T-helper 1 cell treated with Interleukin-12 subunit alpha and Interleukin-12 subunit beta and Interleukin-4 antibody, amounts not matched to agents 30 μg/mL and 1 μg/mL, for 36 hours (primary cell): ENCODE results near the gene SHC2.

Experiments used
- H3K27ac Mint-ChIP-seq: one replicate; pipeline ENCODE4 v1.8.0; 2021; ENCODE audit warnings: mild to moderate bottlenecking, mixed read lengths
- H3K27me3 Mint-ChIP-seq: one replicate; pipeline ENCODE4 v1.8.0; 2021; ENCODE audit warnings: low read depth, mixed read lengths
- H3K36me3 Mint-ChIP-seq: one replicate; pipeline ENCODE4 v1.8.0; 2021; ENCODE audit warnings: low read depth, mixed read lengths
- H3K4me1 Mint-ChIP-seq: one replicate; pipeline ENCODE4 v1.8.0; 2021; ENCODE audit warnings: low read depth, mixed read lengths
- H3K4me3 Mint-ChIP-seq: one replicate; pipeline ENCODE4 v1.8.0; 2021; ENCODE audit warnings: mild to moderate bottlenecking, moderate library complexity, mixed read lengths
- H3K9me3 Mint-ChIP-seq: one replicate; pipeline ENCODE4 v1.8.0; 2021; ENCODE audit warnings: mixed read lengths

Gene SHC2

GRCh38 chr19:495402-496111 lies 34.7 kb upstream of the SHC2 start:
- Mint-ChIP-seq H3K4me1 (peaks cover 5% of the 10 kb centered on the region), H3K27me3 (peaks cover 28% of the 10 kb centered on the region)

DNA sequence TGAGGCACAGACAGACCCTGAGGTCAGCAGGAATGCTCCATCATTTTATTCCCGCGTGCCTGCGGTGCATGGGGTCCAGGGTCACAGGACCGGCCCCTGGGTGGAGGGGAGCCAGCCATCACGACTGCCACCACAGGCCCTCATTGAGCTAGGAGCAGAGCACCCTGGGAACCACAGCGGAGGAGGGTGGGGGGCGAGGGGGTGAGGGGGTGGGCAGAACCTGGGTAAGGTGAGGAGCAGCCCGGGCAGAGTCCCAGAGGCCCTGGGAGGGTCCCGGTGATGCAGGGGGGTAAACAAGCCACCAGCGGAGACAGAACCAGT lies 34.2 kb upstream of the SHC2 start:
- Mint-ChIP-seq H3K36me3 (peaks cover 3% of the 10 kb centered on the region), H3K4me1 (peaks cover 5% of the 10 kb centered on the region), H3K4me3 (no peak overlapping the region), H3K27me3 (peaks cover 28% of the 10 kb centered on the region), H3K27ac (no peak overlapping the region), H3K9me3 (peaks cover 4% of the 10 kb centered on the region)

More at GRCh38 chr19:495402-496111, 34.7 kb upstream of the SHC2 start:
- Mint-ChIP-seq H3K27ac (no peak overlapping the region), H3K4me3 (no peak overlapping the region), H3K36me3 (peaks cover 3% of the 10 kb centered on the region), H3K9me3 (peaks cover 4% of the 10 kb centered on the region)

GRCh38 chr19:494171-495080 lies 33.6 kb upstream of the SHC2 start:
- Mint-ChIP-seq H3K4me3 (no peak overlapping the region), H3K27ac (no peak overlapping the region), H3K27me3 (peaks cover 24% of the 10 kb centered on the region), H3K4me1 (peaks cover 5% of the 10 kb centered on the region), H3K9me3 (peaks cover 4% of the 10 kb centered on the region), H3K36me3 (peaks cover 3% of the 10 kb centered on the region)

DNA sequence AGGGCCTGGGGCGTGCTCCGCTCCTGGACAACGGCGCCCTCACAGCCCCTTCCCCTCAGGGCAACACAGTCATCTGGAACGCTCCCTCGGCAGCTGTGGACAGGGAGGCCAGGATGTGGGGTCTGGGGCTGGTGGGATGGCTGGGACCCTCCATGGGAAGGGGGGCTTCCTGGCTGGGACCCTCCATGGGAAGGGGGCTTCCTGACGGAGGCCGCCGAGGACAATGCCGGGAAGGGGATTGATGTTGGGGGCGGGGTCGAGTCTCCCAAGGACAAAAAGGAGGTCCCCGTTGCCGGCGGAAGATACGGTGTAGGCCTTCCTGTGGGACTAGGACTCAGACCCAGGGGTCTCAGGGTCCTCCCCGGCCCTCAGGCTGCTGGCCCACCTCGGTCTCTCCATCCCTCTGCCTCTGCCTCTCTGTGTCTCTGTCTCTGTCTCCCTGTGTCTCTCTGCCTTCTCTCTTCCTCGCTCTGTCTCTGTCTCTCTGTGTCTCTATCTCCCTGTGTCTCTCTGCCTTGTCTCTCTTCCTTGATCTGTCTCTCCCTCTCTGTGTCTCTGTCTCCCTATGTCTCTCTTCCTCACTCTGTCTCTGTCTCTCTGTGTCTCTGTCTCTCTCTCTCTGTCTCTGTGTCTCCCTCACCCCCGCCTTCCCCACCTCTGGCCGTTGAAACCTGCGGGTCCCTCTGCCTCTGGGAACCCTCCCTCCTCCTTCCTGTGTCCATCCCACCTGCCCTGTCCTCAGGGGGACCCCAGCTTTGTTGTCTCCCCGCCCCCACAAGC lies 32.7 kb upstream of the SHC2 start:
- peaks cover 18% of the 10 kb centered on the region for H3K27me3 Mint-ChIP-seq
- no peak overlapping the region for H3K27ac Mint-ChIP-seq
- no peak overlapping the region for H3K4me3 Mint-ChIP-seq
- H3K36me3 Mint-ChIP-seq: peaks cover 3% of the 10 kb centered on the region
- H3K4me1 Mint-ChIP-seq: peaks cover 5% of the 10 kb centered on the region
- peaks cover 4% of the 10 kb centered on the region for H3K9me3 Mint-ChIP-seq

DNA sequence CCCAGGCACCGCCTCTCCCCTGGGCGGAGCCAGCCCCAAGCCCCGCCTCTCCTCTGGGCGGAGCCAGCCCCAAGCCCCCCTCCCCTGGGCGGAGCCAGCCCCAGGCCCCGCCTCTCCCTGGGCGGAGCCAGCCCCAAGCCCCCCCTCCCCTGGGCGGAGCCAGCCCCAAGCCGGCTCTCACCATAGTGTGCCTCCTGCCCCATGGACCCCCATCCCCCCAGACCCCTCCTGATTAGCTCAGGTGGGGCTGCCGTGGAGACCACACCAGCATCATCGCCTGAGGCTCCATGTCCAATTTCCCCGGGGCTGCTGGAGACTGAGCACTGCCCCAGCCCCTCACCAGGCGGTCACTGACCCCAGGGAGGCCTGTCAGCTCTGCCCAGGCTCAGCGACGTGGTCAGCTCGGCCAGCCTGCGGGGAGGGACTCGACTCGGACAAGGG lies 31.3 kb upstream of the SHC2 start:
- H3K27ac Mint-ChIP-seq: no peak overlapping the region
- peaks cover 9% of the 10 kb centered on the region for H3K4me1 Mint-ChIP-seq
- H3K36me3 Mint-ChIP-seq: peaks cover 3% of the 10 kb centered on the region
- no peak overlapping the region for H3K4me3 Mint-ChIP-seq
- H3K27me3 Mint-ChIP-seq: peaks cover 12% of the 10 kb centered on the region
- H3K9me3 Mint-ChIP-seq: peaks cover 4% of the 10 kb centered on the region

DNA sequence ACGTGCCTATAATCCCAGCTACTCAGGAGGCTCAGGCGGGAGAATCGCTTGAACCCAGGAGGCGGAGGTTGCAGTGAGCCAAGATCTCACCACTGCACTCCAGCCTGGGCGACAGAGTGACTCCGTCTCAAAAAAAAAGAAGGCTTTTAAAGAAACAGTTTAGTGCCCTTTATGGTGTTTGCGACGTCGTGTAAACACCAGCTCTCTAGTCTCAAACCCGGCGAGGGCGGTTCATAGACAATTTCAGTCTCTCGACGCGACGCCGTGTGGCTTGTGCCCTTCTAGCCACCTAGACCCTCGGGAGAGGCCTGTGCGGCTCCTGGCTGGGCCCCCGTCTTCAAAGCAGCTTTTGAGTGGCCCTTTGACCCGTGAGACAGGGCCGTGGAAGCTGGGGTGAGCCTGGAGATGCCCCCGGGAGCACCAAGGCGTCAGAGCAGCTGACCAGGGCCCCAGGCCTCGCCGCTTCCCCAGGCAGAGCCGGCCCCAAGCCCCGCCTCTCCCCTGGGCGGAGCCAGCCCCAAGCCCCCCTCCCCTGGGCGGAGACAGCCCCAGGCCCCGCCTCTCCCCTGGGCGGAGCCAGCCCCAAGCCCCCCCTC lies 30.4 kb upstream of the SHC2 start:
- no peak overlapping the region for H3K4me3 Mint-ChIP-seq
- no peak overlapping the region for H3K27ac Mint-ChIP-seq
- peaks cover 14% of the 10 kb centered on the region for H3K27me3 Mint-ChIP-seq
- peaks cover 9% of the 10 kb centered on the region for H3K4me1 Mint-ChIP-seq
- H3K36me3 Mint-ChIP-seq: peaks cover 3% of the 10 kb centered on the region
- H3K9me3 Mint-ChIP-seq: peaks cover 4% of the 10 kb centered on the region

DNA sequence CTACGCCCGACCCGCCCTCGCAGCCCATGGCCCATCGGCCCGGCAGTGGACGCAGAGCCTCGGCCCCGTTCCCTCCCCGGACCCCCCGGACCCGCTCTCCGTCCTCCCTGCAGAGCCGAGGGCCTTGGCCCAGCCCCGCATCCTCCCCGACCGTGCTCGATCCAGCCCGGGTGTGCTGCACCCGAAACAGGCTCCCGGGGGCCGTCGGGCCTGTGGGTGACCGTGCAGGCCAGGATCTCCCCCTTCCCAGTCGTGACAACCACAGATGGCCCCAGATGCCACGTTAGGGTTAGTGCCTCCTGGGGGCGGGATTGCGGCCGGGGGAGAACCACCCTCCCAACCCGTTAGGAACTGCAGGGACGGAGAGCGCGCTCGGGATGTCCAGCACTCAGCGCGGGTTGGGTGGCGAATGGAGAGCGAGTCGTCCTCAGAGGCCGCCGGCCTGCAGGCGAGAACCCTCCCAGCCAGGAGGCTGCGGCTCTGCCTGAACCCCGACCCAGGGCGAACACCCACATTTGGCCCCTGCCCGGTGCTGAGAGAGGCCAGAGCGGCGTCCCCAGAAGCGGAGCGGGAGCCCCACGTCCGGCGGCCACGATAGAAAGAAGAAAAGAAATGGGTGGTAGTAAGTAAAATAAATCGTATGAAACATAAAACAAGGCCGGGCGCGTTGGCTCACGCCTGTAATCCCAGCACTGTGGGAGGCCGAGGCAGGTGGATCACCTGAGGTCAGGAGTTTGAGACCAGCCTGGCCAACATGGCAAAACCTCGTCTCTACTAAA lies 28.8 kb upstream of the SHC2 start:
- Mint-ChIP-seq H3K4me3 (peak overlapping the region; percentile 72), H3K36me3 (peaks cover 3% of the 10 kb centered on the region), H3K27ac (peak overlapping the region; percentile 59), H3K4me1 (peaks cover 9% of the 10 kb centered on the region), H3K9me3 (peaks cover 4% of the 10 kb centered on the region), H3K27me3 (peaks cover 8% of the 10 kb centered on the region)

- H3K9me3 Mint-ChIP-seq: peaks cover 4% of the 10 kb centered on the region
- peaks cover 8% of the 10 kb centered on the region for H3K4me1 Mint-ChIP-seq
- H3K27me3 Mint-ChIP-seq: peaks cover 6% of the 10 kb centered on the region
- peaks cover 3% of the 10 kb centered on the region for H3K36me3 Mint-ChIP-seq
- H3K27ac Mint-ChIP-seq: peak overlapping the region; percentile 88
- H3K4me3 Mint-ChIP-seq: peak overlapping the region; percentile 87
These were observed 27.9 kb upstream of the SHC2 start for GRCh38 chr19:488505-489417.

- Mint-ChIP-seq H3K27me3 (peaks cover 9% of the 10 kb centered on the region), H3K36me3 (peaks cover 5% of the 10 kb centered on the region), H3K27ac (no peak overlapping the region), H3K9me3 (peaks cover 11% of the 10 kb centered on the region), H3K4me3 (no peak overlapping the region), H3K4me1 (peaks cover 6% of the 10 kb centered on the region)
These were observed 24.9 kb upstream of the SHC2 start for GRCh38 chr19:485583-486236.

GRCh38 chr19:485077-485476 lies 24.2 kb upstream of the SHC2 start:
- peaks cover 16% of the 10 kb centered on the region for H3K27me3 Mint-ChIP-seq
- no peak overlapping the region for H3K4me3 Mint-ChIP-seq
- H3K9me3 Mint-ChIP-seq: peaks cover 18% of the 10 kb centered on the region
- peaks cover 11% of the 10 kb centered on the region for H3K4me1 Mint-ChIP-seq
- no peak overlapping the region for H3K27ac Mint-ChIP-seq
- H3K36me3 Mint-ChIP-seq: peaks cover 8% of the 10 kb centered on the region

DNA sequence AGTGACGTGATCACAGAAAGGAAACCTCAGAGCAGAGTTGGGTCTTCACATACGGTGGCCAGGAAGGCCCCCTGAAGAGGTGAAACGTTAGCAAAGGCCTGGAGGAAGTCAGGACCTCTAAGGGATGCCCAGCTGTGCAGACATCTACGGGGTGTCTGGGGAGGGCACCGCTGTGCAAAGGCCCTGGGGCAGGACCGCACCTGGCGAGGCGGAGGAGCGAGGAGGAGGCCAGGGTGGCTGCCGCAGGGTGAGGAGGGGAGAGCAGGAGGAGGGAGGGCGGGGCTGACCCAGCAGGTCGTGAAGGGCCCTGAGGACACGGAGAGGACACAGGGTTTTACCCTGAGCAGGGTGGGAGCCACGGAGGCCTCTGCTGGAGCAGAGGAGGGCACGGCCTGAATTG lies 23.7 kb upstream of the SHC2 start:
- Mint-ChIP-seq H3K4me1 (peaks cover 14% of the 10 kb centered on the region), H3K27me3 (peaks cover 19% of the 10 kb centered on the region), H3K9me3 (peaks cover 22% of the 10 kb centered on the region), H3K27ac (no peak overlapping the region), H3K4me3 (no peak overlapping the region), H3K36me3 (peaks cover 10% of the 10 kb centered on the region)

DNA sequence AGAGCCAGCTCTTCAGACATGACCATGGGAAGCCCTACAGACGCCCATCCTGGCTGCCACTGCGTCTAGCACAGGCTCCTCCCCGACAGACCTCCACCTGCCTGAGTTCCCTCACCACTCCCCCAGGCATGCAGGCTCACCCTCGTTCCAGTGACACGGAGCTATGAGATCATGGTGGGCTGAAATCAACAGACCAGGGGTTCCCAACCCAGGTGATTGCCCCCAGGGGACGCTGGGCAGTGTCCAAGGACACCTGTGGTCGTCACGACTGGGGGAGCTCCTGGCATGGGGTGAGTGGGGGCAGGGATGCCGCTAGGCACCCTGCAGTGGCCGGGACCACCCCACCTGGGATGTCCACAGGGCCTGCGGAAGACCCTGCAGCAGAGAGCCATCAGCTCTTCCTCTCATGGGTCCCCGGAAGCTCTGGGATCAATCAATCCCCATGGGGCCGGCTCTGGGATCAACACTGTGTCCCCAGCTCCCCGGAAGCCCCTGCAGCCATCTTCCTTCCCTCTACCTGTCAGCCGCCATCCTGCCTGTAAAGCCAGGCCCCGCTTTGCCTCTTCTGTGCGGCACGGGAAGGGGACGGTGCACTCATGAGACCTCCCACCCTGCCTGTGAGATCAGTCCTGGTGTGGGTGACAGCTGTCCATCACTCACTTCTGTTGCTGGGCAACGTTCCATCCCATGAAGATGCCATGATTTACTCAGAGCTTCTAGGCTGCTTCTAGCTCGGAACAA lies 22.7 kb upstream of the SHC2 start:
- H3K4me1 Mint-ChIP-seq: peaks cover 14% of the 10 kb centered on the region
- peaks cover 10% of the 10 kb centered on the region for H3K36me3 Mint-ChIP-seq
- H3K4me3 Mint-ChIP-seq: no peak overlapping the region
- no peak overlapping the region for H3K27ac Mint-ChIP-seq
- peaks cover 22% of the 10 kb centered on the region for H3K9me3 Mint-ChIP-seq
- peaks cover 19% of the 10 kb centered on the region for H3K27me3 Mint-ChIP-seq
